NCI-H1048 (cell line): ENCODE data around the gene JADE2.
"Not testable (repeated sequence)": the region's sequence is repeated elsewhere in the genome, so short reads cannot be mapped to it uniquely, and the experiment has no call there.

Source experiments
- DNase-seq: peaks from one replicate; lab custom pipeline; 2025; lab: John Stamatoyannopoulos, UW

The JADE2 gene

GRCh38 chr5:134524826-134525682 is at the start of gene JADE2:
Gene JADE2 (plus strand): TSS chr5:134525670. CDS start chr5:134535858, 10,188 bp downstream.
- no peak for DNase-seq

GRCh38 chr5:134477462-134478245 is 47.8 kb upstream of the JADE2 start:
- no peak for DNase-seq

GRCh38 chr5:134479839-134480238 is 45.6 kb upstream of the JADE2 start:
- no peak for DNase-seq

- no peak for DNase-seq
Observed at GRCh38 chr5:134489227-134489944, 36.1 kb upstream of the JADE2 start.

- no peak for DNase-seq
Observed at GRCh38 chr5:134490255-134490924, 35.1 kb upstream of the JADE2 start.

- no peak for DNase-seq
Observed at GRCh38 chr5:134490925-134491271, 34.6 kb upstream of the JADE2 start.

GRCh38 chr5:134491841-134492442 is 33.5 kb upstream of the JADE2 start:
- no peak for DNase-seq

GRCh38 chr5:134492568-134492967 is 32.9 kb upstream of the JADE2 start:
- DNase-seq, result no peak

GRCh38 chr5:134493461-134494055 is 31.9 kb upstream of the JADE2 start:
- DNase-seq, result no peak

- DNase-seq, result no peak
Observed at GRCh38 chr5:134494780-134495179, 30.7 kb upstream of the JADE2 start.

GRCh38 chr5:134499905-134500304 is 25.6 kb upstream of the JADE2 start:
- not testable (repeated sequence) for DNase-seq

GRCh38 chr5:134500699-134501430 is 24.6 kb upstream of the JADE2 start:
- DNase-seq, result no peak

GRCh38 chr5:134502259-134502658 is 23.2 kb upstream of the JADE2 start:
- DNase-seq, result no peak

- DNase-seq, result no peak
Observed at GRCh38 chr5:134503088-134503936, 22.2 kb upstream of the JADE2 start.

GRCh38 chr5:134503937-134504437 is 21.5 kb upstream of the JADE2 start:
- DNase-seq, result no peak

- DNase-seq, result no peak
Observed at GRCh38 chr5:134504629-134505300, 20.7 kb upstream of the JADE2 start.

- DNase-seq, result no peak
Observed at GRCh38 chr5:134506054-134507039, 19.1 kb upstream of the JADE2 start.
